ENCODE measurements around the gene JUN. TPM values are rescaled to one million over a fixed set of nuclear protein-coding genes. Genes with fewer than 3 reads are reported as not detected.

The JUN gene
- total RNA-seq, 2 donors from 2014 or later = 15.1 to 16.3 TPM

GRCh38 chr1:58765441-58765840, 18.4 kb downstream of the JUN start:
- no peak for DNase-seq
- no peak overlapping the region for H3K4me3 Mint-ChIP-seq
- H3K4me3 ChIP-seq (ENCODE audit: low read length) = no peak overlapping the region
- no peaks in the 10 kb centered on the region for H3K36me3 ChIP-seq (ENCODE audit: control insufficient read depth, insufficient read depth, low read length)
- WGBS, 2 experiments (ENCODE audit: insufficient coverage in 1 of 2, insufficient read length in 1 of 2) = 100% methylated on average over 2 of the region's 2 CpGs; no CpG with 5 or more reads in 1 of the 2 experiments
- peaks cover 74% of the 10 kb centered on the region for H3K27me3 Mint-ChIP-seq (ENCODE audit: insufficient read depth)
- H3K27ac Mint-ChIP-seq = no peak overlapping the region
- no peaks in the 10 kb centered on the region for H3K9me3 ChIP-seq (ENCODE audit: control insufficient read depth, low read length)
- no peak for TF ChIP-seq CTCF (conservative IDR thresholded peaks at IDR 0.05)
- H3K27ac ChIP-seq (ENCODE audit: low read depth, low read length) = no peak overlapping the region
- peaks cover 20% of the 10 kb centered on the region for H3K4me1 Mint-ChIP-seq
- H3K36me3 Mint-ChIP-seq (ENCODE audit: low read depth) = no peaks in the 10 kb centered on the region
- peaks cover 76% of the 10 kb centered on the region for H3K27me3 ChIP-seq (ENCODE audit: control insufficient read depth, insufficient read depth, low read length, poor library complexity, severe bottlenecking)
- H3K4me1 ChIP-seq (ENCODE audit: control insufficient read depth, insufficient read depth, low read length) = peaks cover 3% of the 10 kb centered on the region
- H3K9me3 Mint-ChIP-seq = peaks cover 2% of the 10 kb centered on the region
- no peak overlapping the region for H3K9ac ChIP-seq (ENCODE audit: extremely low read depth, low read length, poor library complexity, severe bottlenecking)

- peaks cover 2% of the 10 kb centered on the region for H3K9me3 Mint-ChIP-seq
- no peak overlapping the region for H3K4me3 Mint-ChIP-seq
- no peak overlapping the region for H3K4me3 ChIP-seq (ENCODE audit: low read length)
- no peak for TF ChIP-seq CTCF (conservative IDR thresholded peaks at IDR 0.05)
- H3K27ac Mint-ChIP-seq = no peak overlapping the region
- no peak overlapping the region for H3K27ac ChIP-seq (ENCODE audit: low read depth, low read length)
- peaks cover 80% of the 10 kb centered on the region for H3K27me3 ChIP-seq (ENCODE audit: control insufficient read depth, insufficient read depth, low read length, poor library complexity, severe bottlenecking)
- peaks cover 3% of the 10 kb centered on the region for H3K4me1 ChIP-seq (ENCODE audit: control insufficient read depth, insufficient read depth, low read length)
- H3K36me3 ChIP-seq (ENCODE audit: control insufficient read depth, insufficient read depth, low read length) = no peaks in the 10 kb centered on the region
- H3K9ac ChIP-seq (ENCODE audit: extremely low read depth, low read length, poor library complexity, severe bottlenecking) = no peak overlapping the region
- DNase-seq = no peak
- peaks cover 76% of the 10 kb centered on the region for H3K27me3 Mint-ChIP-seq (ENCODE audit: insufficient read depth)
- H3K36me3 Mint-ChIP-seq (ENCODE audit: low read depth) = no peaks in the 10 kb centered on the region
- H3K9me3 ChIP-seq (ENCODE audit: control insufficient read depth, low read length) = no peaks in the 10 kb centered on the region
- peaks cover 20% of the 10 kb centered on the region for H3K4me1 Mint-ChIP-seq
Measured at GRCh38 chr1:58765006-58765405, 18.8 kb downstream of the JUN start.

GRCh38 chr1:58764294-58764978, 19.4 kb downstream of the JUN start:
- no peak overlapping the region for H3K9ac ChIP-seq (ENCODE audit: extremely low read depth, low read length, poor library complexity, severe bottlenecking)
- Mint-ChIP-seq H3K36me3 (ENCODE audit: low read depth) (no peaks in the 10 kb centered on the region), H3K4me1 (peaks cover 20% of the 10 kb centered on the region), H3K27ac (no peak overlapping the region), H3K4me3 (no peak overlapping the region), H3K27me3 (ENCODE audit: insufficient read depth) (peaks cover 81% of the 10 kb centered on the region), H3K9me3 (peaks cover 2% of the 10 kb centered on the region)
- 57 to 68% methylated on average over 2 to 3 of the region's 3 CpGs for WGBS, 2 experiments (ENCODE audit: insufficient coverage in 1 of 2, insufficient read length in 1 of 2)
- DNase-seq = no peak
- H3K4me1 ChIP-seq (ENCODE audit: control insufficient read depth, insufficient read depth, low read length) = peaks cover 3% of the 10 kb centered on the region
- no peak for TF ChIP-seq CTCF (conservative IDR thresholded peaks at IDR 0.05)
- H3K36me3 ChIP-seq (ENCODE audit: control insufficient read depth, insufficient read depth, low read length) = no peaks in the 10 kb centered on the region
- no peak overlapping the region for H3K4me3 ChIP-seq (ENCODE audit: low read length)
- H3K27ac ChIP-seq (ENCODE audit: low read depth, low read length) = no peak overlapping the region
- no peaks in the 10 kb centered on the region for H3K9me3 ChIP-seq (ENCODE audit: control insufficient read depth, low read length)
- peaks cover 86% of the 10 kb centered on the region for H3K27me3 ChIP-seq (ENCODE audit: control insufficient read depth, insufficient read depth, low read length, poor library complexity, severe bottlenecking)
